Type B pancreatic cell (in vitro differentiated cells): Measurements from ENCODE around the gene KCTD18. TPM values are rescaled to one million over a fixed set of nuclear protein-coding genes. Genes with fewer than 3 reads are reported as not detected.

Experiments used
- DNase-seq: peaks from one replicate; pipeline ENCODE4 v3.0.0; 2021; ENCODE audit warnings: mixed read lengths; ENCODE audit not compliant: unreplicated experiment; ENCODE audit errors: extremely low spot score
- H3K27ac Mint-ChIP-seq: 2 replicates; pipeline ENCODE4 v1.8.0; 2021; ENCODE audit warnings: mild to moderate bottlenecking, mixed read lengths
- H3K27me3 Mint-ChIP-seq: 2 replicates; pipeline ENCODE4 v1.8.0; 2021; ENCODE audit warnings: mixed read lengths
- H3K36me3 Mint-ChIP-seq: 2 replicates; pipeline ENCODE4 v1.8.0; 2021; ENCODE audit warnings: mixed read lengths
- H3K4me1 Mint-ChIP-seq: one replicate; pipeline ENCODE4 v1.8.0; 2021; ENCODE audit warnings: mixed read lengths; ENCODE audit not compliant: unreplicated experiment
- H3K4me3 Mint-ChIP-seq: 2 replicates; pipeline ENCODE4 v1.8.0; 2021; ENCODE audit warnings: mild to moderate bottlenecking, mixed read lengths
- H3K9me3 Mint-ChIP-seq: 2 replicates; pipeline ENCODE4 v1.8.0; 2021; ENCODE audit warnings: mixed read lengths
- CTCF ChIP-seq: fragments of 200-600 bp; sonication (generic); conservative IDR thresholded peaks from 2 replicates; pipeline ENCODE4 v1.5.0; 2021; ENCODE audit warnings: antibody characterized with exemption, mild to moderate bottlenecking
- total RNA-seq: library from RNA; stranded (reverse); gene quantifications from 2 replicates; pipeline ENCODE4 v1.2.1, GENCODE V29; 2021; ENCODE audit warnings: low replicate concordance

KCTD18 gene
- total RNA-seq, 1 donor from 2014 or later, result 10.9 TPM

GRCh38 chr2:200471324-200471848 lies 38.5 kb downstream of the KCTD18 start:
- Mint-ChIP-seq H3K4me1 (peaks cover 35% of the 10 kb centered on the region), H3K27me3 (no peaks in the 10 kb centered on the region), H3K36me3 (peaks cover 50% of the 10 kb centered on the region), H3K27ac (peak overlapping the region; percentile 17), H3K4me3 (no peak overlapping the region), H3K9me3 (no peaks in the 10 kb centered on the region)
- TF ChIP-seq CTCF, result peak; percentile 69
- DNase-seq, result no peak

GRCh38 chr2:200470230-200470629 lies 39.6 kb downstream of the KCTD18 start:
- DNase-seq, result no peak
- H3K4me1 Mint-ChIP-seq, result peaks cover 35% of the 10 kb centered on the region
- H3K9me3 Mint-ChIP-seq, result no peaks in the 10 kb centered on the region
- no peak overlapping the region for H3K4me3 Mint-ChIP-seq
- H3K27ac Mint-ChIP-seq, result no peak overlapping the region
- peak; percentile 30 for TF ChIP-seq CTCF
- H3K27me3 Mint-ChIP-seq, result no peaks in the 10 kb centered on the region
- H3K36me3 Mint-ChIP-seq, result peaks cover 53% of the 10 kb centered on the region

- Mint-ChIP-seq H3K36me3 (peaks cover 53% of the 10 kb centered on the region), H3K27ac (peak overlapping the region; percentile 10), H3K4me3 (no peak overlapping the region), H3K4me1 (peaks cover 35% of the 10 kb centered on the region), H3K27me3 (no peaks in the 10 kb centered on the region), H3K9me3 (no peaks in the 10 kb centered on the region)
- DNase-seq, result no peak
- TF ChIP-seq CTCF, result no peak
These were observed 40.1 kb downstream of the KCTD18 start for GRCh38 chr2:200469708-200470211.

- H3K27ac Mint-ChIP-seq, result no peak overlapping the region
These were observed 41.8 kb downstream of the KCTD18 start for GRCh38 chr2:200467806-200468681.

More at GRCh38 chr2:200467806-200468681, 41.8 kb downstream of the KCTD18 start:
- Mint-ChIP-seq H3K4me1 (peaks cover 35% of the 10 kb centered on the region), H3K27me3 (no peaks in the 10 kb centered on the region), H3K36me3 (peaks cover 54% of the 10 kb centered on the region), H3K9me3 (no peaks in the 10 kb centered on the region), H3K4me3 (no peak overlapping the region)
- no peak for TF ChIP-seq CTCF
- DNase-seq, result no peak
